ENCODE measurements around the gene NTM.

NTM gene

DNA sequence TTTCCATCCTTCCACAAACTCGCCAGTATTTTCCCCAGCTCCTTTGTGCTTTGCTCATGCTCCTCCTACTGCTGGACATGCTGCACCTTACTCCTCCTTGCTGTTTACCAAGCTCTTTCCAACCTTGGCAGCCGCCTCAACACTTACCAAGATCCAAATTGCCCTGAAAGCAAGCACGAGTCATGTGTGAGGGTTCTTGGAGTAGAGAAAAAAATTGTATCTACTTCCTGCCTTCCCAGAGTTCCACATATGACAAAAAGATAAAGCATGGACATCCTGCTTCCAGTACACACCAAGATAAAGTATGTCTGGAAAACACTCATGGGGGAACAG is 767.5 kb downstream of the NTM start:
- peak; percentile 29 for DNase-seq

- DNase-seq, result no peak
These were observed 768.8 kb downstream of the NTM start for GRCh38 chr11:132139181-132139580.

GRCh38 chr11:132140056-132140455 is 769.6 kb downstream of the NTM start:
- DNase-seq, result no peak

GRCh38 chr11:132142121-132142520 is 771.7 kb downstream of the NTM start:
- DNase-seq, result no peak

DNA sequence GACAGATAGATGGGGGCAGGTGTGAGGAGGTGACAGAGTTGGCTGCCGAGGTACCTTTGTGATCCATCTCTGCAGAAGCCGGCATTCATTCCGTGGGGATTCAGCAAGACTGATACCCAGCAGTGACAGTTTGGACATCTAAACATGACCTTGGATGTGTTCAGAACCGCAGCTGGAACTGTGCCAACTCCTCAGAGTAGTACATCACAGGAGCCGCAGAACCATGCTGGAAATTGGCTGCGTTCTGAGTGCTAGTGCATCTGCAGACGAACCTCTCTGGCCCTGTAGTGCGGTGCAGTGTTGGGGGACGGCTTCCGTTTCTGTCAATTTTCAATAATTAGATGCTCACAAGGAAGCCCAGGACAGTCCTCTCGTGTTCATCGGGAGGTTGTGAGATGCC is 772.1 kb downstream of the NTM start:
- DNase-seq, result peak; percentile 22

DNA sequence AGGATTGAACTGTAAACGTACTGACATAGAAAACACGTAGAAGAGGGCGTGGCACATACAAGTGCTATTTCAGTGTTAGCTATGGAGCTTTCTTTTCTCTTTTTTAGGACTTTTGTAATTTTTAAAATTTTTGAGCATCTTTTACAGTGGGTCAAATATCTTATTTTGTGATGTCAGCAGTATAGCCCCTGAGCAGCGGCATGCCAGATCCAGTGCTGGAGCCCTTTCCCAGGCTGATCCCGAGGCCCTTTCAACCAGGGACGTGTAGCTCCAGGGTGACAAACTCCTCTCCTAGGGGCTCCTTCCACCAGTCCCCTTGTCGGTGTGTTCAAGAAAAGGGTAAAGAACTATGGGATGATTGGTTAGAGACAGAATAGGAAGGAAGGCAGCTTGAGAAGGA is 777.0 kb downstream of the NTM start:
- DNase-seq, result no peak

- no peak for DNase-seq
These were observed 784.4 kb downstream of the NTM start for GRCh38 chr11:132154781-132155180.

DNA sequence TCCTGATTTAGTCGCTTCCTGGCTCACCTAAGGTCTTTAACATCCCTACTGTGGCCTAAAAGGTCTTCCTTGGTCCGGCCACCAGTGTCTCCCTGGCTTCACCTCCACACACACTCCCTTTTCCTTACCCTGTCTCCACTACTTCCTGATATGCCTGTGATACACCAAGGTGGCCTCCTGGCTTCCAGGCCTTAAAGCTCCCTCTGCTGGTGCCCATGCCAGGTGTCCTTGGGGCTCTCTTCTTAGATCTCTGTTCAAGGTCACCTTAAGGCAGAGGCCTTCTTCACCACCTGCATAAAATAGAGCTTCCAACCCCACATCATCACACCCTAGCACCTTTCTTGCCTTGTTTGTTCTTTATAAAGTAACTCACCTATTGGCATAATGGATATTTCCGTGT is 787.7 kb downstream of the NTM start:
- DNase-seq, result peak; percentile 42

GRCh38 chr11:132158696-132159095 is 788.3 kb downstream of the NTM start:
- DNase-seq, result no peak

DNA sequence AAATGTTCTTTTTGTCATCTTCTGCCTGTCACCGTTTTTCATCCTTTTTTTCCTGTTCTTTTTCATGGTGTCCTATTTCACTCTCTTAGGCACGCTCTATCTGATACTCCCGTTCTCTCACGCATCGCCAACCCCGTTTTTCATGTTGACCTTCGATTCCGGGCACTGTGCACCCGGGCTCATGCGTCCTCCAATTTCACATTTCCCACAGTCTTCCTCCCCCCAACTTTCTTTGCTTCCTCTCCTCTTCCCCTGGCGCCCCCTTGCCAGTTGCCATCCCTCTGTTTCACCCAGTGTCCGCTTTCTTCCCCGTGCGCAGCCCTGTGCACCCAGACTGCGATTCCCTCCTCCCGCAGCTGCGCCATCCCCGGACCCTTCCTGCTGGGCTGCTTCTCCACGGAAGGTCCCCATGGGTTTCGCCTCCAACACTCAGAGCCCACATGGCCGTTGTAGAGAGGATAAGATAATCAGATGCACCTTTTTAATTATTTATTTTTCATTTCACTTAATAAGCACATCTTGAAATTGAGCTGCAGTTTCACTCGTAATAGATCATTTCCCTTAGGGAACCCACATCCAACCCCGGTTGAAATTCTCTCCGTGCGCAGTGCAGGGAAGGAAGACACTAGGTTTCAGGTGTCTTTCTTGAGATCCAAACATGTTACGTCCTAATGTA is 791.1 kb downstream of the NTM start:
- DNase-seq, result no peak

DNA sequence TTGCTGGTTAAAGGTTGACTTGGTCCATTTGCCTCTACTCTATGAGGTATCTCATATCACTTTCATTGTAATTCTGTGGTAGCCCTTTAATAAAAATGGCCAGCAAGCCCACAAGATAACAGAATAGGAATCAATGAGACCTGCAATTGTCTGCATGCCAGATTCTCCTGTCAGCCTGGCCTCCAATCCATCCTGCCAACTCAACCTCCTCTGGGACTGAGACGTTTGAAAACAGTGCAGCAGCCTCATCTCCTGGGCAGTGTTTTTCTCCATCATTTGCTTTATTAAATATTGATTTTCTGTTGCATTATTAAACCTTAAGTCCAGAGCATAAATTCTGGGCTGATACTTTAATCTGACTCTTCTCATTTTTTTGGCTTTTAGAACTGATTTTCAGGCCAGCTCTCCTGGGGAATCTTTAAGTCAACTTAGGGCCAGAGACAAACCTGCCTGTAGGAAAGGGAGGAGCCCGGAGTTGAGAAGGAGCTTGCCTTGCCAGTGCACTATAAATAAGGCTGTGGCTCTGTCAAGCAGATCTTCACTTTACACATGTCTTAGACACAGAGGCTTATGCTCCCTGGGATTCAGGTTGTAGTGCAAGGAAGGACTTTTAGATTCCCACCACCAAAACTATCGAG is 798.0 kb downstream of the NTM start:
- no peak for DNase-seq

- no peak for DNase-seq
These were observed 800.6 kb downstream of the NTM start for GRCh38 chr11:132171031-132171430.

DNA sequence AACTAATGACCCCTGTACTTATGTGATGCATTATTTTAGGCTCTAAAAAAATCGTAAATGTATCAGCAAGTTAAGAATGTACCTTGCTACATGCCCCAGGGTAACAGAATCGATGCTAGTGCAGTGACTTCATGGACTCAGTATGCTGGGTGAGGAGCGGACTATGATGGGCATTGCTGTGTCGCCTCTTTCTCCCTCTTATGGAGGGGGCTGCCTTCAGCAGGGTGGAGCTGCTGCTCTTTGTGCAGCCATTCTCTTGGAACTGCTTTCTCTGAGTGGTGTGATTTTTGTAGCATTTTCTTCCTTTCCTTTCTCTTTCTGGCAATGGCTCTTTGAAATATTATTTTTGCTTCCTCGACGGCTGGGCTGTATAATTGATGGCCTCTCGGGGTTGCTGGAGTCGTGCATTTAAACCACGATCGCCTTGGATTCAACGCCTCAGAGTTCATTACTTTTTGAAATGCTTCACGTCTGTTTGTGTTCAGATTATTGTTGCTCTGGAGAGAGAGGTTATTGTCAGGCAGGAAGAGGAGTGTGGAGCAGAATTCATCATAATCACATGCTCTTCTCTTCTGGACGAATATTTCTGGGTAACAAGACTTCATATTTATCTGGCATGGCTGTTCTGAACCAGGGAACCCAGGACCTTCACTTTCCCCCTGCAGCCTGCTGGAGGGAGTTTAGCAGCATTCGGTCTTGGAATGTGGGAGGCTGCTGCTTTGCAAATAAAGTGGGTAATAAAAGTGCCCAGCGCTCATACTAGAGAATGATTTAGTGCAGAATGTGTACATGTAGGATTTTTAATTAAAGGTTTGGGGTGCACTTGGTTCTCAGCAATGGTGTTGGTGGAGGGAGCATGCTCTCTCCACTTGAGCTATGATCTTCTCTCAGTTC is 804.2 kb downstream of the NTM start:
- no peak for DNase-seq

GRCh38 chr11:132177106-132177505 is 806.7 kb downstream of the NTM start:
- DNase-seq, result no peak

- DNase-seq, result no peak
These were observed 813.7 kb downstream of the NTM start for GRCh38 chr11:132184079-132184478.

DNA sequence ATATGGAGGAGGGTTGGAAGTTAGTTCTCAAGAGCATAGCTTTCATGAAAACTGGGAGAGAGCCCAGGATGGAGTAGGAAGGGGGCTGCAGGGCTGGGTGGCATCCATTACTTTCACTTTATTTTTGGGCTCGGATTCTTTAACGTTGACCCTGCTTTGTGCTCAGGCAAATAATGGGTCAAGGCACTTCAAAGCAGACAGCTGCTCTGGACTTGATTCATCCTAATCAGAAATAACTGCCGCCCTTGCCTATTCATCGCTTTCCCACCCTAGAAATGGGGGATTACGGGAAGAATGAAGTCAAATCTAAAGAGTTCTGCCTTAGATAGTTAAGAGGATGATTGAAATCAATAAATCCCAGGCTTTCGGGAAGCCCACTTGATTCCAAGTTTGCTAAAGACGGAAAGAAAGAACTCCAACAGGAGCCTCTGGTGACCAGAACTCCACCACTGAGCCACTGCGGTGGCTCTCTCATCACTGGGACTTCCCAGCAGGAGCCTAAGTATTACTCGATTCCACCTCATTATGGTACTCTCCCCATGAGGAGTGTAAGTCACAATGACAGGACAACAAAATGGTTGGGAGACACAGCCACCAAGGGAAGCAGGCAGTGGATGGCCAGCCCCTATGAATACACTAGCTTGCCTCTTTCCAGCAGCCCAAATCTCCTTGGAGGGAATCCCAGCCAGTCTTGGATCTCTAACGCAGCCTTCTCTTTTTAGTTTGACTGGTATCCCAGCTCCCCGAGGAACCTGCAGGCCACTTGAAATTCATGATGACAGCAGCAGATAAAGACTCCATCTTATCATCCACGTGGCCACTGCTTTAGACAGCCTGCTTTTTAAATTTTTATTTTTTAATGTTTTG is 815.5 kb downstream of the NTM start:
- no peak for DNase-seq

GRCh38 chr11:132186699-132187098 is 816.3 kb downstream of the NTM start:
- no peak for DNase-seq

DNA sequence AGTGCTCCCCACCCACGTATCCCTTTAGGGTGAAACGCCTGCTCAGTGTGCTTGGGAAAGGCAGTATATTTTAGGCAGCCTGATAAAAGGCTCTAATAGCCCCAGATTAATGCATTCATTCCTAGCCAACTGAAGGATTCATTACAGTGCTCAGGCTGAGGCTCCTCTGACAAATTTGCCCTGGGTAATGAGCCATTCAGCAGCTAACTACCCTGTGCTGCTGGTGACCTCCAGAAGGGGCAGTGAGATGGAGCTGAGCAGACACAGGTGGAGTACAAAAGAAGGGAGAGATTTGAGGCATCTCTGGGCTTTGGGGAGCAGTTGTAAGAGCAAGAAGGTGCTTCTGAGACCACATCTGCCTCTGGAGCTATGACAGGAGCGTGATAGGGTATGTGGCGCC is 817.0 kb downstream of the NTM start:
- no peak for DNase-seq

DNA sequence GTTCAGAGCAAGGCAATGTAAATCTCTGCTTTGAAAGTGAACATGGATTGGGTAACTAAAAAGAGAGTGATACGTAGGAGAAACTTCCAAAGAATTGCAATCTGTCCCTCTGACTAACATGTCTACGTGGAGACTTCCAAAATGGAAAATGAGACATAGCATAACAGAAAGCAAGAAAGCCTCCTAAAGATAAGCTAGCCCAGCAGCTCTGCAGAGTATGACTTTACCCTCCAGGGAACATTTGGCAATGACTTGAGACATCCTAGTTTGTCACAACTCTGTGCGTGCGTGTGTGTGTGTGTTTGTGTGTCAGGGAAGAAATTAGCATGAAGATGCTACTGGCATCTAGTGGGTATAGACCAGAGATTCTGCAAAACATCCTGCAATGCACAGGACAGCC is 817.4 kb downstream of the NTM start:
- DNase-seq, result no peak

- DNase-seq, result no peak
These were observed 826.5 kb downstream of the NTM start for GRCh38 chr11:132196928-132197327.

GRCh38 chr11:132200353-132200936 is 830.0 kb downstream of the NTM start:
- no peak for DNase-seq

- DNase-seq, result no peak
These were observed 832.2 kb downstream of the NTM start for GRCh38 chr11:132202621-132203020.

GRCh38 chr11:132205006-132205405 is 834.6 kb downstream of the NTM start:
- DNase-seq, result no peak
